H9 (cell line): ENCODE results near the gene GAD1. TPM values are rescaled to one million over a fixed set of nuclear protein-coding genes. Genes with fewer than 3 reads are reported as not detected.

Experiments used
- DNase-seq: peaks from one replicate; pipeline ENCODE4 v3.0.0-alpha.2; 2017
- H2AFZ ChIP-seq: one replicate; pipeline ENCODE4 v1.6.1; 2013; ENCODE audit warnings: mild to moderate bottlenecking, low read length, control low read depth, moderate library complexity
- H2AK5ac ChIP-seq: 2 replicates; pipeline ENCODE4 v1.6.1; 2013; ENCODE audit warnings: low read length, control low read depth, mixed read lengths; ENCODE audit not compliant: insufficient read length
- H2BK120ac ChIP-seq: one replicate; pipeline ENCODE4 v1.6.1; 2013; ENCODE audit warnings: low read depth, mild to moderate bottlenecking, low read length, control low read depth, inconsistent platforms; ENCODE audit not compliant: poor library complexity, severe bottlenecking
- H2BK12ac ChIP-seq: 2 replicates; pipeline ENCODE4 v1.6.1; 2013; ENCODE audit warnings: low read length, control low read depth, mixed read lengths, low read depth; ENCODE audit not compliant: insufficient read length
- H2BK15ac ChIP-seq: 2 replicates; pipeline ENCODE4 v1.6.1; 2013; ENCODE audit warnings: low read depth, low read length, control low read depth
- H2BK20ac ChIP-seq: one replicate; pipeline ENCODE4 v1.6.1; 2013; ENCODE audit warnings: low read depth, mild to moderate bottlenecking, low read length, control low read depth, inconsistent platforms; ENCODE audit not compliant: poor library complexity, severe bottlenecking
- H2BK5ac ChIP-seq: 2 replicates; pipeline ENCODE4 v1.6.1; 2013; ENCODE audit warnings: low read length, control low read depth, mixed read lengths; ENCODE audit not compliant: insufficient read length
- H3K14ac ChIP-seq: 2 replicates; pipeline ENCODE4 v1.6.1; 2013; ENCODE audit warnings: low read length, control low read depth; ENCODE audit not compliant: insufficient read depth
- H3K18ac ChIP-seq: 2 replicates; pipeline ENCODE4 v1.6.1; 2013; ENCODE audit warnings: low read depth, mild to moderate bottlenecking, mixed read lengths, low read length, control low read depth; ENCODE audit not compliant: insufficient read length
- H3K23ac ChIP-seq: 2 replicates; pipeline ENCODE4 v1.6.1; 2013; ENCODE audit warnings: low read length, control low read depth, mixed read lengths, low read depth; ENCODE audit not compliant: insufficient read length
- H3K23me2 ChIP-seq: 2 replicates; pipeline ENCODE4 v1.6.1; 2013; ENCODE audit warnings: low read depth, mild to moderate bottlenecking, mixed read lengths, low read length, control low read depth; ENCODE audit not compliant: insufficient read length, poor library complexity, severe bottlenecking
- H3K27ac ChIP-seq: 2 replicates; pipeline ENCODE4 v1.5.1; 2013; ENCODE audit warnings: low read length, control low read depth, mixed read lengths, low read depth; ENCODE audit not compliant: insufficient read length
- H3K27me3 ChIP-seq: 2 replicates; pipeline ENCODE4 v1.6.1; 2013; ENCODE audit warnings: low read length, control low read depth, inconsistent platforms; ENCODE audit not compliant: insufficient read depth
- H3K4ac ChIP-seq: 2 replicates; pipeline ENCODE4 v1.6.1; 2013; ENCODE audit warnings: low read depth, mild to moderate bottlenecking, control low read depth, inconsistent platforms, low read length, moderate library complexity
- H3K4me1 ChIP-seq: 2 replicates; pipeline ENCODE4 v1.6.1; 2013; ENCODE audit warnings: low read length, control low read depth, inconsistent platforms; ENCODE audit not compliant: insufficient read depth
- H3K4me2 ChIP-seq: 2 replicates; pipeline ENCODE4 v1.6.1; 2013; ENCODE audit warnings: low read length, control low read depth, mixed read lengths; ENCODE audit not compliant: insufficient read length, insufficient read depth
- H3K56ac ChIP-seq: 2 replicates; pipeline ENCODE4 v1.6.1; 2013; ENCODE audit warnings: low read depth, mild to moderate bottlenecking, mixed read lengths, low read length, control low read depth; ENCODE audit not compliant: insufficient read length
- H3K79me1 ChIP-seq: 2 replicates; pipeline ENCODE4 v1.6.1; 2013; ENCODE audit warnings: low read depth, mild to moderate bottlenecking, moderate library complexity, low read length, control low read depth, inconsistent platforms; ENCODE audit not compliant: insufficient read depth, poor library complexity, severe bottlenecking
- H3K79me2 ChIP-seq: 2 replicates; pipeline ENCODE4 v1.6.1; 2013; ENCODE audit warnings: low read length, control low read depth, inconsistent platforms; ENCODE audit not compliant: insufficient read depth
- H3K9ac ChIP-seq: 2 replicates; pipeline ENCODE4 v1.6.1; 2013; ENCODE audit warnings: low read length, control low read depth, mixed read lengths; ENCODE audit not compliant: insufficient read length; ENCODE audit errors: extremely low read depth
- H3K9me3 ChIP-seq: one replicate; pipeline ENCODE4 v1.6.1; 2013; ENCODE audit warnings: low read depth, low read length, inconsistent platforms; ENCODE audit not compliant: control insufficient read depth
- H3T11ph ChIP-seq: one replicate; pipeline ENCODE4 v1.6.1; 2013; ENCODE audit warnings: mild to moderate bottlenecking, low read length, control low read depth, inconsistent platforms
- H4K20me1 ChIP-seq: one replicate; pipeline ENCODE4 v1.6.1; 2013; ENCODE audit not compliant: control insufficient read depth, insufficient read length, insufficient read depth
- H4K5ac ChIP-seq: 2 replicates; pipeline ENCODE4 v1.6.1; 2013; ENCODE audit warnings: low read depth, mild to moderate bottlenecking, mixed read lengths, low read length, control low read depth; ENCODE audit not compliant: insufficient read length
- H4K8ac ChIP-seq: replicated peaks from 2 replicates; pipeline ENCODE4 v1.6.1; 2013; ENCODE audit warnings: low read length, control low read depth, mixed read lengths, low read depth; ENCODE audit not compliant: insufficient read length
- H4K91ac ChIP-seq: 2 replicates; pipeline ENCODE4 v1.6.1; 2013; ENCODE audit warnings: low read depth, mild to moderate bottlenecking, moderate library complexity, mixed read lengths, low read length, control low read depth; ENCODE audit not compliant: insufficient read length
- H3K27ac Mint-ChIP-seq, 3 experiments: 2 replicates in 2 of 3; 3 replicates in 1 of 3; pipeline ENCODE4 v1.8.0; 2020 to 2021; ENCODE audit warnings: mixed read lengths in 3 of 3, mild to moderate bottlenecking in 1 of 3, moderate library complexity in 1 of 3
- H3K27me3 Mint-ChIP-seq: 2 replicates; pipeline ENCODE4 v1.8.0; 2021; ENCODE audit warnings: low read depth, mild to moderate bottlenecking, moderate library complexity, mixed read lengths
- H3K36me3 Mint-ChIP-seq, 3 experiments: 2 replicates in 2 of 3; 3 replicates in 1 of 3; pipeline ENCODE4 v1.8.0; 2020 to 2021; ENCODE audit warnings: low read depth in 3 of 3, mixed read lengths in 3 of 3; ENCODE audit not compliant: insufficient read depth in 1 of 3
- H3K4me1 Mint-ChIP-seq, 2 experiments: 2 replicates each; pipeline ENCODE4 v1.8.0; 2020; ENCODE audit warnings: mixed read lengths in 2 of 2
- H3K4me3 Mint-ChIP-seq, 2 experiments: 2 replicates in 1 of 2; 3 replicates in 1 of 2; pipeline ENCODE4 v1.8.0; 2020 to 2021; ENCODE audit warnings: mild to moderate bottlenecking in 2 of 2, mixed read lengths in 2 of 2, moderate library complexity in 1 of 2
- H3K9me3 Mint-ChIP-seq, 2 experiments: 2 replicates in 1 of 2; 3 replicates in 1 of 2; pipeline ENCODE4 v1.8.0; 2020; ENCODE audit warnings: mild to moderate bottlenecking in 2 of 2, mixed read lengths in 2 of 2, moderate library complexity in 1 of 2
- CTCF ChIP-seq: fragments of 200-600 bp; sonication (generic); conservative IDR thresholded peaks from 3 replicates; pipeline ENCODE4 v1.8.0; 2021; ENCODE audit warnings: antibody characterized with exemption, mild to moderate bottlenecking
- WGBS: extraction: QIAGEN DNeasy Blood & Tissue Kit; methylation state at CpG from one replicate; pipeline ENCODE4 v1.1.7; 2013; ENCODE audit warnings: missing lambda C conversion rate, low lambda C conversion rate, mixed read lengths; ENCODE audit not compliant: insufficient read length; ENCODE audit errors: extremely low coverage; 5-methylcytosine and 5-hydroxymethylcytosine counted together
- total RNA-seq: library from RNA; stranded (reverse); gene quantifications from 2 replicates; pipeline ENCODE4 v1.2.1, GENCODE V29; 2021

GAD1 gene
- total RNA-seq, 1 experiment from 2014 or later, result 1.8 TPM

- Histone ChIP-seq H3K9ac (no peak overlapping the region), H3K9me3 (no peaks in the 10 kb centered on the region), H3K27ac (no peak overlapping the region), H3K18ac (no peak overlapping the region), H4K20me1 (peaks cover 5% of the 10 kb centered on the region), H3K23ac (no peak overlapping the region), H3K23me2 (peaks cover 42% of the 10 kb centered on the region), H3T11ph (no peak overlapping the region), H4K8ac (no peak overlapping the region), H2BK15ac (no peak overlapping the region), H3K79me1 (no peaks in the 10 kb centered on the region), H4K5ac (no peak overlapping the region), H2BK5ac (no peak overlapping the region), H2BK120ac (no peak overlapping the region), H3K14ac (no peak overlapping the region), H3K27me3 (peaks cover 84% of the 10 kb centered on the region), H3K4me2 (peak overlapping the region; percentile 87), H4K91ac (no peak overlapping the region), H3K4me1 (0 out of 2 replicates have a peak, but pooled peaks cover 2% of the 10 kb centered on the region), H2AK5ac (no peak overlapping the region), H2AFZ (no peak overlapping the region), H3K79me2 (no peaks in the 10 kb centered on the region), H2BK20ac (no peak overlapping the region), H3K56ac (no peak overlapping the region), H2BK12ac (no peak overlapping the region), H3K4ac (no peak overlapping the region)
- Mint-ChIP-seq H3K9me3 (peaks cover 0 to 4% of the 10 kb centered on the region in 2 experiments; a peak in 4 of 5 replicates), H3K27me3 (peaks cover 100% of the 10 kb centered on the region), H3K27ac (no peak overlapping the region), H3K4me1 (peaks cover 42 to 47% of the 10 kb centered on the region in 2 experiments), H3K36me3 (peaks cover 0 to 2% (median 0%) of the 10 kb centered on the region in 3 experiments; a peak in 2 of 7 replicates), H3K4me3 (peak overlapping the region; percentile 53 to 82)
- no peak for DNase-seq
- no CpG with 5 or more reads among the region's 40 CpGs for WGBS
- no peak for TF ChIP-seq CTCF
Observed at GRCh38 chr2:170821531-170822289, 5.0 kb downstream of the GAD1 start.
